ENCODE measurements around the gene RNFT2.

DNA sequence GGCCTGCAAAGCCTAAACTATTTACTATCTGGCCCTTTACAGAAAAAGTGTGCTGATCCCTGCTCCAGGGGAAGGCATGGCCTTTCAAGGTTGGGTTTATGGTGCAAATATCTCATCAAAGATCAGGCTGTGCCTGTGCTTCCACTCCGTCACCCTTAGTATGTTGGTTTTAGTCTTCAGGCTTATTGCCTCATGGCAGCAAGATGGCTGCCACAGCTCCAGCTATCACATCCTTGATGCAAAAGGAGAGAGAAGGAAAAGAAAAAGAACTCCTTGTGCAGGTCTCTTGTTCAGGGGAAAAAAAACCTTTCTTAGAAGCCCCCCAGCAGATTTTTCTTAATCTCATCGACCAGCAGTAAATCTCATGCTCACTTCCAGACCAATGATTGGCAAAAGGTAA is 152.2 kb downstream of the RNFT2 start:
- no peak for TF ChIP-seq POLR2AphosphoS5 (IDR thresholded peaks at IDR 0.05; ENCODE audit: insufficient read depth in 1 of 2, low read depth in 1 of 2)
- TF ChIP-seq CTCF (IDR thresholded peaks at IDR 0.05) = no peak
- TF ChIP-seq POLR2A (IDR thresholded peaks at IDR 0.05) = no peak
